ENCODE measurements around the gene NOCT. TPM values are rescaled to one million over a fixed set of nuclear protein-coding genes. Genes with fewer than 3 reads are reported as not detected.

The NOCT gene
- total and polyA plus RNA-seq, 2 of the 8 experiments (the other 6 are each of a cell fraction or from before 2014, with no cell fraction given), result 10.4 to 45.5 TPM

GRCh38 chr4:139027776-139028175 is 12.2 kb downstream of the NOCT start (continued):
- TF ChIP-seq USF2 (IDR thresholded peaks at IDR 0.05; ENCODE audit: low read length), result no peak
- no peak for TF ChIP-seq BRCA1 (IDR thresholded peaks at IDR 0.05; ENCODE audit: low read depth, low read length)
- TF ChIP-seq NRF1 (IDR thresholded peaks at IDR 0.05; ENCODE audit: low read depth, low read length), result no peak
- TF ChIP-seq RXRA (IDR thresholded peaks at IDR 0.05; ENCODE audit: insufficient read depth, low read depth, low read length), result no peak

All from H1 (cell line).